Tibial artery (tissue), 4 donors: ENCODE measurements around the gene DYSF.

ENCODE experiments used
- DNase-seq, 2 donors: peaks; one replicate each; pipeline ENCODE4 v3.0.0-alpha.2; 2019
- H3K27ac ChIP-seq, 2 donors: fragments of 200-600 bp; sonication (generic) in 1 of 2; 1 replicate in 1 of 2; 2 replicates in 1 of 2; pipeline ENCODE4 v1.5.1; 2018 to 2019; ENCODE audit warnings: mild to moderate bottlenecking in 1 of 2
- H3K27me3 ChIP-seq, 2 donors: fragments of 200-600 bp; sonication (generic) in 1 of 2; one replicate each; pipeline versions ENCODE4 v1.5.1 to v1.6.0; 2016 to 2019
- H3K36me3 ChIP-seq, 3 donors: fragments of 200-600 bp; sonication (generic) in 2 of 3; one replicate each; pipeline ENCODE4 v1.5.1; 2016 to 2019; ENCODE audit warnings: mild to moderate bottlenecking in 2 of 3
- H3K4me1 ChIP-seq, 4 donors: fragments of 200-600 bp; sonication (generic) in 2 of 4; 1 replicate in 3 of 4; 2 replicates in 1 of 4; pipeline ENCODE4 v1.5.1; 2016 to 2019
- H3K4me3 ChIP-seq, 2 donors: fragments of 200-600 bp; sonication (generic) in 1 of 2; 1 replicate in 1 of 2; 2 replicates in 1 of 2; pipeline ENCODE4 v1.5.1; 2018 to 2019; ENCODE audit warnings: mild to moderate bottlenecking in 2 of 2
- H3K9me3 ChIP-seq, 3 donors: fragments of 200-600 bp; sonication (generic) in 1 of 3; one replicate each; pipeline ENCODE4 v1.5.1; 2016 to 2019
- CTCF ChIP-seq, 2 experiments: fragments of 200-600 bp in 1 of 2; fragments of 450-650 bp in 1 of 2; IDR thresholded peaks; one replicate each; pipeline ENCODE4 v1.5.1; 2017 to 2019; ENCODE audit warnings: antibody characterized with exemption in 2 of 2, mild to moderate bottlenecking in 1 of 2, moderate library complexity in 1 of 2
- intact Hi-C: fragments of 100-400 bp; cut with DNase I; formaldehyde crosslinking; loops from one replicate; pipeline ENCODE4 v1.15.0; 2023; ENCODE audit warnings: low total_unique reads

DYSF gene

GRCh38 chr2:71446505-71446904 lies 6.9 kb upstream of the DYSF start:
- Histone ChIP-seq H3K4me3 (no peak overlapping the region), H3K27ac (no peak overlapping the region), H3K9me3 (no peaks in the 10 kb centered on the region), H3K36me3 (peaks cover 0 to 4% (median 0%) of the 10 kb centered on the region in 3 donors), H3K27me3 (no peaks in the 10 kb centered on the region), H3K4me1 (peaks cover 0 to 5% (median 0%) of the 10 kb centered on the region in 4 donors)
- intact Hi-C loops = no loop called here
- TF ChIP-seq CTCF (IDR thresholded peaks at IDR 0.05) = no peak
- DNase-seq = no peak

GRCh38 chr2:71449343-71449742 lies 4.0 kb upstream of the DYSF start:
- no peaks in the 10 kb centered on the region for H3K36me3 ChIP-seq

GRCh38 chr2:71451705-71452104 lies 1.7 kb upstream of the DYSF start:
- no peak for TF ChIP-seq CTCF (IDR thresholded peaks at IDR 0.05)
- Histone ChIP-seq H3K27ac (no peak overlapping the region), H3K36me3 (no peaks in the 10 kb centered on the region), H3K4me3 (no peak overlapping the region), H3K4me1 (peaks cover 0 to 55% (median 34%) of the 10 kb centered on the region in 4 donors), H3K9me3 (no peaks in the 10 kb centered on the region), H3K27me3 (peaks cover 0 to 4% of the 10 kb centered on the region in 2 donors)
- DNase-seq = no peak
- intact Hi-C loops = no loop called here

More at GRCh38 chr2:71449343-71449742, 4.0 kb upstream of the DYSF start:
- H3K9me3 ChIP-seq = no peaks in the 10 kb centered on the region
- TF ChIP-seq CTCF (IDR thresholded peaks at IDR 0.05) = no peak
- no peak overlapping the region for H3K4me3 ChIP-seq
- no peak for DNase-seq
- H3K4me1 ChIP-seq = peaks cover 0 to 31% (median 13%) of the 10 kb centered on the region in 4 donors
- H3K27ac ChIP-seq = no peak overlapping the region
- H3K27me3 ChIP-seq = peaks cover 0 to 4% of the 10 kb centered on the region in 2 donors
- intact Hi-C loops = no loop called here

- TF ChIP-seq CTCF (IDR thresholded peaks at IDR 0.05) = no peak
- intact Hi-C loops = no loop called here
- Histone ChIP-seq H3K36me3 (no peaks in the 10 kb centered on the region), H3K27me3 (peaks cover 0 to 4% of the 10 kb centered on the region in 2 donors), H3K4me1 (peaks cover 0 to 63% (median 40%) of the 10 kb centered on the region in 4 donors), H3K9me3 (no peaks in the 10 kb centered on the region), H3K27ac (peak overlapping the region in 1 of 2 donors; percentile 65), H3K4me3 (no peak overlapping the region)
- no peak for DNase-seq
These were observed 796 bp upstream of the DYSF start for GRCh38 chr2:71452565-71452964.

GRCh38 chr2:71454221-71455010 lies 1.1 kb downstream of the DYSF start:
- peak; percentile 29 to 38 for TF ChIP-seq CTCF (IDR thresholded peaks at IDR 0.05)
- intact Hi-C loops = loop anchor here (5.0 kb wide), 1 partner anchor 122 kb away; the partner anchor contains the start of gene ZNF638
- peak overlapping the region; percentile 60 to 65 for H3K27ac ChIP-seq
- peak; percentile 42 to 85 for DNase-seq
- H3K4me3 ChIP-seq = peak overlapping the region; percentile 55 to 72
- no peaks in the 10 kb centered on the region for H3K36me3 ChIP-seq
- peaks cover 0 to 80% (median 49%) of the 10 kb centered on the region in 4 donors for H3K4me1 ChIP-seq
- H3K27me3 ChIP-seq = peaks cover 0 to 4% of the 10 kb centered on the region in 2 donors
- H3K9me3 ChIP-seq = no peaks in the 10 kb centered on the region
